Measurements from ENCODE around the gene ZBP1. TPM values are rescaled to one million over a fixed set of nuclear protein-coding genes. Genes with fewer than 3 reads are reported as not detected.

ZBP1 gene
- total RNA-seq, 4 donors from 2014 or later = 0.78 to 3.6 TPM; not detected in 2

DNA sequence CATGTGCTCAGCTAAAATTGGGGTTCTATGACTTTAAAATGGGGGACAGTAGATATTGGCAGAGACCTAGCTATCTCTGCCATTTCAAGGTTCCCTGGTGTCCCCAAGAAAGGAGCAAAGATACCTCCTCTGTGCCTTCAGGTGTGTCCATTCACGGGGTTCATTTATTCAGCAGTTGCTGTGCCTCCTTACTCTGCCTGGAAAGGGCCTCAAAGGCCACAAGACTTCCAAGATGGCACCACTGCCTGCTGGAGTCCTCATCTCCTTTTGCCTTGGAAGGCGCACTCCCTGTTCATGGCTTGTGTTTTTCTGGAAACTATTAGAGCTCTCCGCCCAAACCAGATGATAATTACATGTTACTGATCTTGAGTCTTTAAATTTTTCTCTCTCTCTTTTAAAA lies 3.9 kb upstream of the ZBP1 start:
- peaks cover 0 to 13% (median 0%) of the 10 kb centered on the region in 4 donors for H3K9me3 ChIP-seq
- H3K4me1 ChIP-seq = peaks cover 0 to 19% (median 8%) of the 10 kb centered on the region in 4 donors
- no peak overlapping the region for H3K4me3 ChIP-seq
- H3K27ac ChIP-seq = no peak overlapping the region
- no peaks in the 10 kb centered on the region for H3K27me3 ChIP-seq
- no peak for DNase-seq (ENCODE audit: low spot score in 2 of 2)
- TF ChIP-seq EP300 (IDR thresholded peaks at IDR 0.05) (no peak), POLR2A (IDR thresholded peaks at IDR 0.05) (no peak)
- TF ChIP-seq, protein P1, sequence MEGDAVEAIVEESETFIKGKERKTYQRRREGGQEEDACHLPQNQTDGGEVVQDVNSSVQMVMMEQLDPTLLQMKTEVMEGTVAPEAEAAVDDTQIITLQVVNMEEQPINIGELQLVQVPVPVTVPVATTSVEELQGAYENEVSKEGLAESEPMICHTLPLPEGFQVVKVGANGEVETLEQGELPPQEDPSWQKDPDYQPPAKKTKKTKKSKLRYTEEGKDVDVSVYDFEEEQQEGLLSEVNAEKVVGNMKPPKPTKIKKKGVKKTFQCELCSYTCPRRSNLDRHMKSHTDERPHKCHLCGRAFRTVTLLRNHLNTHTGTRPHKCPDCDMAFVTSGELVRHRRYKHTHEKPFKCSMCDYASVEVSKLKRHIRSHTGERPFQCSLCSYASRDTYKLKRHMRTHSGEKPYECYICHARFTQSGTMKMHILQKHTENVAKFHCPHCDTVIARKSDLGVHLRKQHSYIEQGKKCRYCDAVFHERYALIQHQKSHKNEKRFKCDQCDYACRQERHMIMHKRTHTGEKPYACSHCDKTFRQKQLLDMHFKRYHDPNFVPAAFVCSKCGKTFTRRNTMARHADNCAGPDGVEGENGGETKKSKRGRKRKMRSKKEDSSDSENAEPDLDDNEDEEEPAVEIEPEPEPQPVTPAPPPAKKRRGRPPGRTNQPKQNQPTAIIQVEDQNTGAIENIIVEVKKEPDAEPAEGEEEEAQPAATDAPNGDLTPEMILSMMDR (IDR thresholded peaks at IDR 0.05) = no peak
- no peaks in the 10 kb centered on the region for H3K36me3 ChIP-seq
- 85 to 97% methylated on average over 3 of the region's 3 CpGs for WGBS, 2 donors

DNA sequence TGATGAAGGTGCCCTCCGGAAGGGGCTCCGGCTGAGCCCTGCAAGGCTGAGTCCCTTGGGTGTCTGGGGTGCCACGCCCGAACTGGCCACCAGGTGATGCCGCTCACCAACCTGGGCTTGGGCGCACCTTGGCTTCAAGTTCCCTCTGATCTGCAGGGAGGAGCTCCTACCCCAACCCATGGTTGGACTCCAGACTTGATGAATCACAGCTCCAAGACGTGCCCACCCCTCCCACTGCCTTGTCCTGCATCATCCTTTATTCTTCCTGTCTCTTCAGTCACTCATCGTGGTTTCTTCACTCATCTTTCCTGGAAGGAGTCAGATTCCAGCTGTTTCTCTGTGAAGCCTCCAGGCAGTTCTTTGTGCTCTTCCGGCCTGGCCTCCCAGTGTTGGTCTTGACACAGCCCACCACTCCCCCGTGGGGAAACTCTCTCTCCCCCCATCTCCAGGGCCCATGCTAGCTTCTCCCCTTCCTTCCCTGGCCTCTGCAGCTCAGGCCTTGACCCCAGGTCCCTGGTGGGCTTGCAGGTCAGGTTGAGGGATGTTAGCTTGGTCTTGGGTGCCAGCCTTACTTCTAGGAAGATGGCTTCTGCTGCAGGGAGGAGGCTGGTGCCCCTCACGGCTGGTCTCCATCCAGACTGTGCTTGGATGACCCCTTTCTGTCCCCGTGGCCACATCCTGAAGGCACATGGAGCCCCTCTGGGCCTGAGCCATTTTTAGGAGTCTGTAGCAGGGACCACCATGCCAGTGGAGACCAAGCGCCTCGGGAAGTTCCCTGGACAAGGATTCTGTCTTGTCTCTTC lies 2.6 kb upstream of the ZBP1 start:
- Histone ChIP-seq H3K4me3 (no peak overlapping the region), H3K27me3 (no peaks in the 10 kb centered on the region), H3K36me3 (no peaks in the 10 kb centered on the region), H3K27ac (no peak overlapping the region), H3K4me1 (peaks cover 0 to 21% (median 3%) of the 10 kb centered on the region in 4 donors), H3K9me3 (peaks cover 0 to 13% (median 0%) of the 10 kb centered on the region in 4 donors)
- TF ChIP-seq, protein P1 (IDR thresholded peaks at IDR 0.05) = peak; percentile 27 to 62 (median 48)
- no peak for TF ChIP-seq EP300 (IDR thresholded peaks at IDR 0.05)
- no peak for TF ChIP-seq POLR2A (IDR thresholded peaks at IDR 0.05)
- no peak for DNase-seq (ENCODE audit: low spot score in 2 of 2)
- WGBS, 2 donors = 66 to 74% methylated on average over 14 of the region's 14 CpGs

DNA sequence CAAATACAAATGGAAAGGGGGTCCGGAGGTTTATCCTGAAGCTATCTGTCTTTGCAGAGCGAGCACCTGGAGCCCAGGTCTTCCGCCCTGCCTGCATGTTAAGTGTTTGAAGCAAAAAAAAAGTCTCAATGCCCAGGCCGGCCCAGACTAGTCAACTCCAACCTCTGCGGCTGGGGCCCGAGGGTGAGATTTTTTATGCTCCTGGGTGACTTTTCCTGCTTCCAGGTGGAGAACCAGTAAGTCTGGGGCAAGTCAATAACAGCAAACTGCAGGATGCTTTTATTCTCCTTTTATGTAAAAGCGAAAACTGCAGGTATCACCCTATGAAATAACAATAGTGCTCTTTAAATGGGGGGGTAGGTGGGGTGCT lies 2.0 kb upstream of the ZBP1 start:
- no peak for DNase-seq (ENCODE audit: low spot score in 2 of 2)
- H3K4me1 ChIP-seq = peaks cover 0 to 15% (median under 1%) of the 10 kb centered on the region in 4 donors
- peaks cover 0 to 13% (median 0%) of the 10 kb centered on the region in 4 donors for H3K9me3 ChIP-seq
- H3K36me3 ChIP-seq = no peaks in the 10 kb centered on the region
- TF ChIP-seq, protein P1 (IDR thresholded peaks at IDR 0.05) = no peak
- TF ChIP-seq POLR2A (IDR thresholded peaks at IDR 0.05) (no peak), EP300 (IDR thresholded peaks at IDR 0.05) (no peak)
- no peaks in the 10 kb centered on the region for H3K27me3 ChIP-seq
- no peak overlapping the region for H3K4me3 ChIP-seq
- 88 to 92% methylated on average over 7 of the region's 7 CpGs for WGBS, 2 donors
- H3K27ac ChIP-seq = no peak overlapping the region

- Histone ChIP-seq H3K4me1 (peaks cover 0 to 14% (median 0%) of the 10 kb centered on the region in 4 donors), H3K27me3 (no peaks in the 10 kb centered on the region), H3K36me3 (no peaks in the 10 kb centered on the region), H3K9me3 (peaks cover 0 to 13% (median 0%) of the 10 kb centered on the region in 4 donors), H3K27ac (no peak overlapping the region), H3K4me3 (no peak overlapping the region)
- WGBS, 2 donors = 81 to 92% methylated on average over 14 of the region's 16 CpGs
- no peak for DNase-seq (ENCODE audit: low spot score in 2 of 2)
- TF ChIP-seq, protein P1 (IDR thresholded peaks at IDR 0.05) = no peak
- TF ChIP-seq POLR2A (IDR thresholded peaks at IDR 0.05) (no peak), EP300 (IDR thresholded peaks at IDR 0.05) (no peak)
These were observed 1.4 kb upstream of the ZBP1 start for GRCh38 chr20:57621421-57622200.

DNA sequence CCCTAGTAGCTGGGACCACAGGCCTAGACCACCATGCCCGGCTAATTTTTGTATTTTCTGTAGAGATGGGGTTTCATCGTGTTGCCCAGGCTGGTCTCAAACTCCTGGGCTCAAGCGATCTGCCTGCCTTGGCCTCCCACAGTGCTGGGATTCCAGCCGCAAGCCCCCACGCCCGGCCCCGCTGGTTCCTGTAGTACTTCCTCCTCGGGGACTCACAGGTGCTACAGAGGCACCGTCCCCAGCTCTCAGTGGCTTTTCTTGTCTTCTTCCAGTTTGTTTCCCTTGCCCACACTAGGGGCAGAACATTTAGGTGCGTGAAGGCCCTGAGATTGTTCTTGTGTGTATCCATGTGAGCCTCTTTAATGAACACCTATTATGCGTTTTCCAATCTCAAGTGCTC lies 773 bp upstream of the ZBP1 start:
- Histone ChIP-seq H3K4me1 (peaks cover 0 to 14% (median 0%) of the 10 kb centered on the region in 4 donors), H3K27ac (peak overlapping the region in 1 of 4 donors; percentile 75), H3K36me3 (no peaks in the 10 kb centered on the region), H3K4me3 (no peak overlapping the region), H3K27me3 (no peaks in the 10 kb centered on the region), H3K9me3 (peaks cover 0 to 13% (median 0%) of the 10 kb centered on the region in 4 donors)
- DNase-seq (ENCODE audit: low spot score in 2 of 2) = no peak
- WGBS, 2 donors = 81 to 83% methylated on average over 11 of the region's 11 CpGs
- TF ChIP-seq, protein P1 (IDR thresholded peaks at IDR 0.05) = no peak
- TF ChIP-seq EP300 (IDR thresholded peaks at IDR 0.05) = no peak
- no peak for TF ChIP-seq POLR2A (IDR thresholded peaks at IDR 0.05)
